Body of pancreas (tissue), 4 donors: ENCODE results near the gene DUSP11. TPM values are rescaled to one million over a fixed set of nuclear protein-coding genes. Genes with fewer than 3 reads are reported as not detected.

Source experiments
- ATAC-seq: fragments of 150-250 bp; one replicate; pipeline ENCODE4 v1.9.1; 2016
- DNase-seq, 4 donors: peaks; one replicate each; pipeline ENCODE4 v3.0.0-alpha.2; 2019
- H3K27ac ChIP-seq, 4 donors: fragments of 200-600 bp; sonication (generic); 1 replicate in 3 of 4; 2 replicates in 1 of 4; pipeline versions ENCODE4 v1.5.1 to v1.6.1; 2016 to 2019; ENCODE audit warnings: mild to moderate bottlenecking in 1 of 4, mixed read lengths in 1 of 4, moderate library complexity in 1 of 4
- H3K27me3 ChIP-seq, 2 donors: fragments of 200-600 bp; sonication (generic); one replicate each; pipeline ENCODE4 v1.6.0; 2016; ENCODE audit warnings: mild to moderate bottlenecking in 1 of 2
- H3K36me3 ChIP-seq, 2 donors: fragments of 200-600 bp; sonication (generic); replicated peaks in 1 of 2; 2 replicates each; pipeline ENCODE4 v1.5.1; 2016; ENCODE audit warnings: low read depth in 2 of 2; ENCODE audit not compliant: insufficient read depth in 1 of 2
- H3K4me1 ChIP-seq: fragments of 200-600 bp; sonication (generic); one replicate; pipeline ENCODE4 v1.6.0; 2016
- H3K4me3 ChIP-seq, 2 donors: fragments of 200-600 bp; sonication (generic); 1 replicate in 1 of 2; 2 replicates in 1 of 2; pipeline ENCODE4 v1.5.1; 2016 to 2019
- H3K9me3 ChIP-seq, 3 donors: fragments of 200-600 bp; sonication (generic); 1 replicate in 2 of 3; 2 replicates in 1 of 3; pipeline ENCODE4 v1.5.1; 2016
- CTCF ChIP-seq, 7 experiments: fragments of 450-650 bp in 4 of 7; fragments of 200-600 bp in 3 of 7; sonication (generic) in 3 of 7; IDR thresholded peaks; one replicate each; pipeline ENCODE4 v1.5.1; 2016 to 2019; ENCODE audit warnings: antibody characterized with exemption in 7 of 7
- POLR2A ChIP-seq, 3 donors: fragments of 450-650 bp; IDR thresholded peaks; one replicate each; pipeline ENCODE4 v1.6.1; 2016; ENCODE audit warnings: antibody characterized with exemption in 3 of 3, mild to moderate bottlenecking in 2 of 3
- WGBS, 2 donors: methylation state at CpG; one replicate each; pipeline ENCODE4 v1.1.5; 2017; 5-methylcytosine and 5-hydroxymethylcytosine counted together
- intact Hi-C: fragments of 100-400 bp; cut with DNase I; formaldehyde crosslinking; loops from one replicate; pipeline ENCODE4 v1.15.1; 2023
- total RNA-seq, 2 donors: library from RNA; depleted of rRNA; stranded (reverse); fragments of >200 nt; gene quantifications; one replicate each; pipeline ENCODE4 v1.1.0, GENCODE V29; 2016

The DUSP11 gene
- total RNA-seq, 2 donors from 2014 or later, result 10.9 to 13.7 TPM

DNA sequence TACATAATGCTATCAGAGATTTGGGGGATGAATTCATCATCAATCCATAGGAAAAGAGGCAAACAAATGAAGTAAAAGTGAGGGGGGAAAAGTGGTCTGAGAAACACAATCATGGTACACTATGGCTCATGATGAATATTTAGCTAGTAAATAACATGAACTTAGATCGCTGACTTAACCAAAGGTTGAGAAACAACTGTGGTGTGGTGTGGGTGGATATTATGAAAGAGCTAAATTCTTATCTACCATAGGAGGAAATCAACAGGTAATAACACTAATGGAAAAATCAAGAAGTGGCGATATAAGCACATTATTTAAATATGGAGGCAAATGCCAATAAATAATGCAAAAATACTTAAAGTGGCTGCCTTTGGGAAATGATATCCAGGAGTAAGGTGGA lies 30.6 kb downstream of the DUSP11 start:
- Histone ChIP-seq H3K4me1 (no peaks in the 10 kb centered on the region), H3K4me3 (no peak overlapping the region), H3K27me3 (no peaks in the 10 kb centered on the region), H3K27ac (no peak overlapping the region), H3K36me3 (peaks cover 0 to 4% of the 10 kb centered on the region in 2 donors), H3K9me3 (no peaks in the 10 kb centered on the region)
- intact Hi-C loops, result no loop called here
- 92 to 94% methylated on average over 2 of the region's 2 CpGs for WGBS, 2 donors
- no peak for DNase-seq
- TF ChIP-seq CTCF (IDR thresholded peaks at IDR 0.05) (no peak), POLR2A (IDR thresholded peaks at IDR 0.05) (no peak)
- no peak for ATAC-seq

- Histone ChIP-seq H3K4me1 (no peaks in the 10 kb centered on the region), H3K27ac (no peak overlapping the region), H3K4me3 (no peak overlapping the region), H3K27me3 (no peaks in the 10 kb centered on the region), H3K36me3 (peaks cover 0 to 4% of the 10 kb centered on the region in 2 donors), H3K9me3 (no peaks in the 10 kb centered on the region)
- intact Hi-C loops, result no loop called here
- no peak for ATAC-seq
- WGBS, 2 donors, result 87 to 91% methylated on average over 3 of the region's 3 CpGs
- no peak for DNase-seq
- TF ChIP-seq CTCF (IDR thresholded peaks at IDR 0.05) (no peak), POLR2A (IDR thresholded peaks at IDR 0.05) (no peak)
Observed at GRCh38 chr2:73746877-73747208, 33.1 kb downstream of the DUSP11 start.

- ATAC-seq (no peak), DNase-seq (no peak)
- Histone ChIP-seq H3K9me3 (no peaks in the 10 kb centered on the region), H3K27me3 (no peaks in the 10 kb centered on the region), H3K27ac (no peak overlapping the region), H3K4me1 (no peaks in the 10 kb centered on the region), H3K36me3 (peaks cover 0 to 4% of the 10 kb centered on the region in 2 donors), H3K4me3 (no peak overlapping the region)
- WGBS, 2 donors, result 91 to 94% methylated on average over 11 of the region's 11 CpGs
- intact Hi-C loops, result no loop called here
- no peak for TF ChIP-seq CTCF (IDR thresholded peaks at IDR 0.05)
- TF ChIP-seq POLR2A (IDR thresholded peaks at IDR 0.05), result no peak
Observed at GRCh38 chr2:73746015-73746876, 33.7 kb downstream of the DUSP11 start.

- no peaks in the 10 kb centered on the region for H3K36me3 ChIP-seq
- TF ChIP-seq CTCF (IDR thresholded peaks at IDR 0.05), result no peak
- H3K27ac ChIP-seq, result no peak overlapping the region
- intact Hi-C loops, result no loop called here
- DNase-seq, result no peak
- H3K27me3 ChIP-seq, result no peaks in the 10 kb centered on the region
- ATAC-seq, result no peak
- no peak overlapping the region for H3K4me3 ChIP-seq
- WGBS, 2 donors, result 63 to 78% methylated on average over 2 of the region's 2 CpGs
- no peaks in the 10 kb centered on the region for H3K9me3 ChIP-seq
- H3K4me1 ChIP-seq, result peaks cover 17% of the 10 kb centered on the region
Observed at GRCh38 chr2:73740767-73741166, 39.1 kb downstream of the DUSP11 start.

DNA sequence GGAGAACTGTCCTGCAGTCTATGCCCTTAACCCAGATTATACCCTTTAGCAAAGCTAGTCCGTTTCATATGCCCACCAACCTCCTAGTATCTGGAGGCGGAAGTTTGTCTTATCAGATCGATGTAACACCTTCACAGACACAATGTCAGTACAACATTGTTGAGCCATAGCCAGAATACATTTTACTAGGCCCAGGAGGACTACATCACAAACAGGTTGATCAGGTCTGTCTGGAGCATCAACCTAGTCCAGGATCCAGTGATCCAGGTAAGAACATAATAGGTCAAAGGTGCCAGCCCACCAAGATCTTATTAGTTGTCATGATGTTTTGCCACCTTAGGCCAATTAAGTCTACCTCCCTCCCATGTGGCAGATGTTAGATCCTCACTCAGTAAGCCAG lies 40.8 kb downstream of the DUSP11 start:
- Histone ChIP-seq H3K9me3 (no peaks in the 10 kb centered on the region), H3K27ac (no peak overlapping the region), H3K36me3 (peaks cover 0 to 3% of the 10 kb centered on the region in 2 donors), H3K4me3 (no peak overlapping the region), H3K27me3 (no peaks in the 10 kb centered on the region), H3K4me1 (peaks cover 17% of the 10 kb centered on the region)
- 76 to 89% methylated on average over 3 of the region's 3 CpGs for WGBS, 2 donors
- DNase-seq (no peak), ATAC-seq (no peak)
- intact Hi-C loops, result no loop called here
- TF ChIP-seq CTCF (IDR thresholded peaks at IDR 0.05) (no peak), POLR2A (IDR thresholded peaks at IDR 0.05) (no peak)
